Measurements from ENCODE around the gene TRIO.

- TF ChIP-seq ZNF274 (IDR thresholded peaks at IDR 0.05; ENCODE audit: low read depth, low read length) (no peak), YY1 (IDR thresholded peaks at IDR 0.05; ENCODE audit: insufficient read depth, insufficient read length) (no peak)
These were observed 308.7 kb downstream of the TRIO start for GRCh38 chr5:14451871-14452270.
